Parathyroid adenoma (tissue), 2 donors: ENCODE measurements around the gene CMPK1.

Experiments used
- H2AFZ ChIP-seq: fragments of 300-600 bp; sonication (generic); one replicate; pipeline ENCODE4 v1.7.0; 2017; ENCODE audit warnings: antibody characterized with exemption, mild to moderate bottlenecking
- H3K27ac ChIP-seq: fragments of 300-600 bp; sonication (generic); one replicate; pipeline ENCODE4 v1.7.0; 2017
- H3K27me3 ChIP-seq: fragments of 300-600 bp; sonication (generic); one replicate; pipeline ENCODE4 v1.7.0; 2017; ENCODE audit warnings: low read length; ENCODE audit not compliant: control insufficient read depth, insufficient read depth
- H3K36me3 ChIP-seq: fragments of 300-600 bp; sonication (generic); one replicate; pipeline ENCODE4 v1.7.0; 2017; ENCODE audit warnings: low read length; ENCODE audit not compliant: control insufficient read depth, insufficient read depth
- H3K4me1 ChIP-seq: fragments of 300-600 bp; sonication (generic); one replicate; pipeline ENCODE4 v1.7.0; 2017; ENCODE audit warnings: control low read depth
- H3K4me2 ChIP-seq: fragments of 300-600 bp; sonication (generic); one replicate; pipeline ENCODE4 v1.7.0; 2017; ENCODE audit warnings: low read length
- H3K4me3 ChIP-seq: fragments of 300-600 bp; sonication (generic); one replicate; pipeline ENCODE4 v1.7.0; 2017; ENCODE audit warnings: low read depth, low read length
- H3K79me2 ChIP-seq: fragments of 300-600 bp; sonication (generic); one replicate; pipeline ENCODE4 v1.7.0; 2017; ENCODE audit warnings: control low read depth
- H3K9ac ChIP-seq: fragments of 300-600 bp; sonication (generic); one replicate; pipeline ENCODE4 v1.7.0; 2017; ENCODE audit warnings: mild to moderate bottlenecking
- H3K9me3 ChIP-seq: fragments of 300-600 bp; sonication (generic); one replicate; pipeline ENCODE4 v1.7.0; 2017; ENCODE audit warnings: low read length; ENCODE audit not compliant: control insufficient read depth
- TF ChIP-seq, protein P1 (sequence below): fragments of 300-600 bp; sonication (generic); IDR thresholded peaks from one replicate; pipeline ENCODE4 v1.7.0; 2017; ENCODE audit warnings: antibody characterized with exemption, mild to moderate bottlenecking
- donor health status: primary hyperparathyroidism.

CMPK1 gene

DNA sequence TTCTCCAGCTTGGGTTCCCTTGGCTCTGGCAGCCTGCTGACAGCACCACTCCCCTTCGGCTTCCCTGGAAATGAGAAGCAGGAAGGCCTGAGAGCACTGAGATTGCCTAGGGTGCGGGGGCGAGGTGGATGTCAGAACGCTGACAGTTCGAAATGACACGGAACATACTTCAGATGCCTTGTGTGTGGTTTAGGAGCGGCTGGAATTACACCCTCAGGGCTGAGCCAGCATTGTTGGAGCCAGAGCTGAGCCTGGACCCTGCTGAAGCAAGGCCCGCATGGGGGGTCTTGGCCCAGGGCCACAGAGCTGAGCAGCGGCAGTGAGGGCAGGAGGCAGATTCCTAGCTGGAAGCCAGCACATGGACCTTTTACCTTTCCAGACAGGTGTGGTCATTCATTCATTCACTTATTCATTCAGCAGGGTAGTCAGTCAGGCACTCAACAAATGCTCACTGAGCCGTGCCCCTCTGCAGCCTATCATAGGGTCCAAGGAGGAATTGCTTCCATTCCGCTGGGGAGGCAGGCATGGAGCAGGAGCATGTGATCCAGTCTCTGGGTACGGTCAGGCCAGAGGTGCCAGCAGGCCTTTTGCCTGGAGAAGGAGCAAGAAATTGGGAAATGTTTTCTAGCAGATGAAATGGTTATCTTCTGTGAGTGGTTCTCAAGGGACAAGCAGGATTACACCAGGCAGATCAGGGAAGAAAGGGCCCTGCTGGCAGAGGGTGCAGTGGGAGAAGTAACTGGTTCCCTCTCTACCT is 75.9 kb downstream of the CMPK1 start:
- TF ChIP-seq, protein P1, sequence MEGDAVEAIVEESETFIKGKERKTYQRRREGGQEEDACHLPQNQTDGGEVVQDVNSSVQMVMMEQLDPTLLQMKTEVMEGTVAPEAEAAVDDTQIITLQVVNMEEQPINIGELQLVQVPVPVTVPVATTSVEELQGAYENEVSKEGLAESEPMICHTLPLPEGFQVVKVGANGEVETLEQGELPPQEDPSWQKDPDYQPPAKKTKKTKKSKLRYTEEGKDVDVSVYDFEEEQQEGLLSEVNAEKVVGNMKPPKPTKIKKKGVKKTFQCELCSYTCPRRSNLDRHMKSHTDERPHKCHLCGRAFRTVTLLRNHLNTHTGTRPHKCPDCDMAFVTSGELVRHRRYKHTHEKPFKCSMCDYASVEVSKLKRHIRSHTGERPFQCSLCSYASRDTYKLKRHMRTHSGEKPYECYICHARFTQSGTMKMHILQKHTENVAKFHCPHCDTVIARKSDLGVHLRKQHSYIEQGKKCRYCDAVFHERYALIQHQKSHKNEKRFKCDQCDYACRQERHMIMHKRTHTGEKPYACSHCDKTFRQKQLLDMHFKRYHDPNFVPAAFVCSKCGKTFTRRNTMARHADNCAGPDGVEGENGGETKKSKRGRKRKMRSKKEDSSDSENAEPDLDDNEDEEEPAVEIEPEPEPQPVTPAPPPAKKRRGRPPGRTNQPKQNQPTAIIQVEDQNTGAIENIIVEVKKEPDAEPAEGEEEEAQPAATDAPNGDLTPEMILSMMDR = no peak
- Histone ChIP-seq H3K4me1 (peaks cover 10% of the 10 kb centered on the region), H3K4me2 (no peak overlapping the region), H3K4me3 (no peak overlapping the region), H2AFZ (no peak overlapping the region), H3K36me3 (no peaks in the 10 kb centered on the region), H3K9me3 (no peaks in the 10 kb centered on the region), H3K27me3 (no peaks in the 10 kb centered on the region), H3K79me2 (no peaks in the 10 kb centered on the region), H3K27ac (peak overlapping the region; percentile 47), H3K9ac (no peak overlapping the region)

GRCh38 chr1:47410068-47410455 is 76.5 kb downstream of the CMPK1 start:
- Histone ChIP-seq H3K4me1 (peaks cover 10% of the 10 kb centered on the region), H3K4me2 (no peak overlapping the region), H2AFZ (no peak overlapping the region), H3K9me3 (no peaks in the 10 kb centered on the region), H3K27me3 (no peaks in the 10 kb centered on the region), H3K4me3 (no peak overlapping the region), H3K36me3 (no peaks in the 10 kb centered on the region), H3K27ac (peak overlapping the region; percentile 47), H3K9ac (no peak overlapping the region), H3K79me2 (no peaks in the 10 kb centered on the region)
- TF ChIP-seq, protein P1 = no peak

- no peaks in the 10 kb centered on the region for H3K79me2 ChIP-seq
- H3K9me3 ChIP-seq = no peaks in the 10 kb centered on the region
- H3K4me2 ChIP-seq = no peak overlapping the region
- H3K4me3 ChIP-seq = no peak overlapping the region
- H3K4me1 ChIP-seq = peaks cover 10% of the 10 kb centered on the region
- TF ChIP-seq, protein P1 = no peak
- no peak overlapping the region for H3K27ac ChIP-seq
- H3K9ac ChIP-seq = no peak overlapping the region
- H3K36me3 ChIP-seq = no peaks in the 10 kb centered on the region
- H2AFZ ChIP-seq = no peak overlapping the region
- no peaks in the 10 kb centered on the region for H3K27me3 ChIP-seq
These were observed 77.8 kb downstream of the CMPK1 start for GRCh38 chr1:47411436-47411835.

- no peak overlapping the region for H3K9ac ChIP-seq
- H3K36me3 ChIP-seq = no peaks in the 10 kb centered on the region
- no peak overlapping the region for H3K27ac ChIP-seq
- H3K4me2 ChIP-seq = no peak overlapping the region
- no peak overlapping the region for H3K4me3 ChIP-seq
- H3K4me1 ChIP-seq = peaks cover 10% of the 10 kb centered on the region
- TF ChIP-seq, protein P1 = no peak
- H3K27me3 ChIP-seq = no peaks in the 10 kb centered on the region
- H3K79me2 ChIP-seq = no peaks in the 10 kb centered on the region
- no peaks in the 10 kb centered on the region for H3K9me3 ChIP-seq
- no peak overlapping the region for H2AFZ ChIP-seq
These were observed 78.8 kb downstream of the CMPK1 start for GRCh38 chr1:47412437-47412836.

DNA sequence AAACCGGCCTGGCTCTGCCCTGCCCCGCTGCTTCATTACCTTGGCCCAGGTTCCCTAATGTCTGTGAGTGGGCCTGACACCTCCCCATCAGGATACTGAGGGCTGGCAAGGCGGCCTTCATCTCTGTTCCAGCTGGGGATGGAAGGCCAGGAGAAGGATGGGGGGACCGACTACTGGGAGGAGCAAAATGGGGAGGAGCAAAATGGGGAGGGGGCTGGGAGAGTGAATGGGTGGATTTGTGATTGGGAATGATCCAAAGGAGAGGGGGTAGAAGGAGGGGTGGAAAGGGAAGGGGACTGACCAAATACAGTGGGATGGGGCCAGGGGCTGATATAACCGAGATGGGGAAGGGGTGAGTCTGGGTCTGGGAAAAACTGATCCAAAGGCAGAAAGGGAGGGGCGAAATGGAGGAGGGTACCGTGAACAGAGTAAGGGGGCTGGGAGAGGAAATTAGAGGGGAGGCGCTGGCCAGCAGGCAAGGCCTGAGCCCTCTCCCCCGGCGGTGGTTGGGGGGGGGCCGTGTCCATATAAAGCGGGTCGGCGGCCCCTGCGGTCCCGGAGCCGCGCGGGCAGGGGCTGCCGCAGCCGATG is 82.2 kb downstream of the CMPK1 start, which contains the start of gene FOXE3:
TSS of gene FOXE3 (plus strand) at position 558 of the 591 bp plus-strand sequence. CDS start at position 589, 31 bp downstream.
- Histone ChIP-seq H3K9me3 (no peaks in the 10 kb centered on the region), H2AFZ (peak within 1 kb of the TSS; percentile 53), H3K27me3 (no peaks in the 10 kb centered on the region), H3K4me1 (no peaks in the 10 kb centered on the region), H3K79me2 (no peaks in the 10 kb centered on the region), H3K9ac (no peak within 1 kb of the TSS), H3K4me2 (no peak within 1 kb of the TSS), H3K4me3 (no peak within 1 kb of the TSS), H3K36me3 (no peaks in the 10 kb centered on the region), H3K27ac (no peak within 1 kb of the TSS)
- TF ChIP-seq, protein P1 = no peak
